GM10847 (cell line): ENCODE measurements around the gene GPBP1L1.

ENCODE experiments used
- POLR2A ChIP-seq: IDR thresholded peaks from 2 replicates; pipeline ENCODE4 v1.6.1; 2011; ENCODE audit not compliant: insufficient read length; ENCODE audit errors: extremely low read depth

GPBP1L1 gene

GRCh38 chr1:45685308-45686014 is 872 bp downstream of the GPBP1L1 start:
- no peak for TF ChIP-seq POLR2A

GRCh38 chr1:45684402-45684801 is 1.9 kb downstream of the GPBP1L1 start:
- TF ChIP-seq POLR2A = no peak

- no peak for TF ChIP-seq POLR2A
These were observed 3.4 kb downstream of the GPBP1L1 start for GRCh38 chr1:45682942-45683341.

- no peak for TF ChIP-seq POLR2A
These were observed 7.2 kb downstream of the GPBP1L1 start for GRCh38 chr1:45679123-45679522.

GRCh38 chr1:45678489-45678888 is 7.8 kb downstream of the GPBP1L1 start:
- TF ChIP-seq POLR2A = no peak

- no peak for TF ChIP-seq POLR2A
These were observed 8.5 kb downstream of the GPBP1L1 start for GRCh38 chr1:45677751-45678245.

- no peak for TF ChIP-seq POLR2A
These were observed 11.9 kb downstream of the GPBP1L1 start for GRCh38 chr1:45674478-45674877.

GRCh38 chr1:45673956-45674355 is 12.4 kb downstream of the GPBP1L1 start:
- TF ChIP-seq POLR2A = no peak

- no peak for TF ChIP-seq POLR2A
These were observed 16.3 kb downstream of the GPBP1L1 start for GRCh38 chr1:45669859-45670655.

GRCh38 chr1:45669379-45669778 is 17.0 kb downstream of the GPBP1L1 start:
- TF ChIP-seq POLR2A = no peak

- no peak for TF ChIP-seq POLR2A
These were observed 17.8 kb downstream of the GPBP1L1 start for GRCh38 chr1:45668526-45668925.

GRCh38 chr1:45667321-45668111 is 18.8 kb downstream of the GPBP1L1 start:
- TF ChIP-seq POLR2A = no peak

- no peak for TF ChIP-seq POLR2A
These were observed 19.5 kb downstream of the GPBP1L1 start for GRCh38 chr1:45666836-45667235.

- no peak for TF ChIP-seq POLR2A
These were observed 26.0 kb downstream of the GPBP1L1 start for GRCh38 chr1:45660336-45660735.

- TF ChIP-seq POLR2A = no peak
These were observed 27.1 kb downstream of the GPBP1L1 start for GRCh38 chr1:45659222-45659621.
